ENCODE data around the gene LPP.

DNA sequence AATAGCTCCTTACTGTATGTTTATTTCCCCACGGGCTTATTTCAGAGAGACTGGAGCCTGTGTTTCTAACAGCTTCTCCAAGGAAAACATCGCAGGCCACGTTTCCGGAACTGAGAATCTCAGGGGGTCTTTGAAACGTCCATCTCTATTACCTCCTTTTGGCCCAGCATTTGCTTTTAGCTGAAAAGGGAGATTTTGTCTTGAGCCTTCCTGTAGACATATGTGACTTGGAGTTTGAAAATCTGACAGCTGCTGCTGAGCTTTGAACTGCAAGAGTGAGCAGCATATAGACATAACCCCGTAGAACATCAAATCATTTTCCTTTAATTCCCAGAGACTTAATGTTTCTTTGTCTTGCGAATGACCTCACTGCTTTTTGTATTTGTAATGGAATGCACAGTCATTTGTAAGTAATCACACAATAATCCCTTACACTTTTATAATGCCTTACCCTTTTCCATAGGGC, 54.6 kb downstream of the LPP start:
- no peak for TF ChIP-seq POLR2AphosphoS5 (IDR thresholded peaks at IDR 0.05; ENCODE audit: borderline replicate concordance, low read depth, low read length)
- no peak for TF ChIP-seq EZH2 (IDR thresholded peaks at IDR 0.05)

All from SK-N-MC (cell line).